ENCODE measurements around the gene ATXN1.

ATXN1 gene

DNA sequence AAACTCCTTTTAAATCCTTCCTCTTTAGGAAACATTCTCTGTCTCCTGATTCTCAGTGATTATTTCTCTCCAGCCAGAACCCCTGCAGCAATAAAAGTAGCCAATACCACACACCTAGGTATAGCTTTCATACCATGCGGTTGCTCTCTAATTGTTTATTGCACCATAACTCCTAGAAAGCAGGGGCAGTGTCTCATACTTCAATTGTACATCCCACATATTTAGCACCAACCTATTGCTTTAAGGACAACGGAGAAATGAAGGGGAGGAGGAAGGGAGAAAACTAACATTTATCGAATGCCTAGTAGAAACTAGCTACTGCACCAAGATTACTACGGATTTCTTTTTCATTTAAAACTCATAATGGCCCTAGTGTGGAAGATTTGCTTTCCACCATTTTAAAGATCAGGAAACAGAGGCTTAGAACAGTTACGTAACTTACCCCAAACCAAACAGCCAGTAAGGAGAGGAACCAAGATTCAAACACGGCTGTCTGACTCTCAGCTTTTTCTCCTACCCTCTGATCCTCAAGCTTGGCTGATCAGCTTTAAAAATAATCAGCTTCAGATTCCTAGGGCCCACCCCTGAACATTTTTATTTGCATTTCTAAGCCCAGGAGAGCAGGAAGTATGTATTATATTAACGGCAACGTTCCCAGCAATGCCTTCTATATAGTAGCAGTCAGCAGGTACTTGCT, 43.4 kb upstream of the ATXN1 start:
- TF ChIP-seq, protein P1, sequence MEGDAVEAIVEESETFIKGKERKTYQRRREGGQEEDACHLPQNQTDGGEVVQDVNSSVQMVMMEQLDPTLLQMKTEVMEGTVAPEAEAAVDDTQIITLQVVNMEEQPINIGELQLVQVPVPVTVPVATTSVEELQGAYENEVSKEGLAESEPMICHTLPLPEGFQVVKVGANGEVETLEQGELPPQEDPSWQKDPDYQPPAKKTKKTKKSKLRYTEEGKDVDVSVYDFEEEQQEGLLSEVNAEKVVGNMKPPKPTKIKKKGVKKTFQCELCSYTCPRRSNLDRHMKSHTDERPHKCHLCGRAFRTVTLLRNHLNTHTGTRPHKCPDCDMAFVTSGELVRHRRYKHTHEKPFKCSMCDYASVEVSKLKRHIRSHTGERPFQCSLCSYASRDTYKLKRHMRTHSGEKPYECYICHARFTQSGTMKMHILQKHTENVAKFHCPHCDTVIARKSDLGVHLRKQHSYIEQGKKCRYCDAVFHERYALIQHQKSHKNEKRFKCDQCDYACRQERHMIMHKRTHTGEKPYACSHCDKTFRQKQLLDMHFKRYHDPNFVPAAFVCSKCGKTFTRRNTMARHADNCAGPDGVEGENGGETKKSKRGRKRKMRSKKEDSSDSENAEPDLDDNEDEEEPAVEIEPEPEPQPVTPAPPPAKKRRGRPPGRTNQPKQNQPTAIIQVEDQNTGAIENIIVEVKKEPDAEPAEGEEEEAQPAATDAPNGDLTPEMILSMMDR (IDR thresholded peaks at IDR 0.05; ENCODE audit: low read depth, low read length, missing control alignments) = no peak
- DNase-seq (ENCODE audit: extremely low read depth, low read depth) = no peak
- H3K4me3 ChIP-seq (replicated peaks; ENCODE audit: low read depth, low read length) = no peak overlapping the region

DNA sequence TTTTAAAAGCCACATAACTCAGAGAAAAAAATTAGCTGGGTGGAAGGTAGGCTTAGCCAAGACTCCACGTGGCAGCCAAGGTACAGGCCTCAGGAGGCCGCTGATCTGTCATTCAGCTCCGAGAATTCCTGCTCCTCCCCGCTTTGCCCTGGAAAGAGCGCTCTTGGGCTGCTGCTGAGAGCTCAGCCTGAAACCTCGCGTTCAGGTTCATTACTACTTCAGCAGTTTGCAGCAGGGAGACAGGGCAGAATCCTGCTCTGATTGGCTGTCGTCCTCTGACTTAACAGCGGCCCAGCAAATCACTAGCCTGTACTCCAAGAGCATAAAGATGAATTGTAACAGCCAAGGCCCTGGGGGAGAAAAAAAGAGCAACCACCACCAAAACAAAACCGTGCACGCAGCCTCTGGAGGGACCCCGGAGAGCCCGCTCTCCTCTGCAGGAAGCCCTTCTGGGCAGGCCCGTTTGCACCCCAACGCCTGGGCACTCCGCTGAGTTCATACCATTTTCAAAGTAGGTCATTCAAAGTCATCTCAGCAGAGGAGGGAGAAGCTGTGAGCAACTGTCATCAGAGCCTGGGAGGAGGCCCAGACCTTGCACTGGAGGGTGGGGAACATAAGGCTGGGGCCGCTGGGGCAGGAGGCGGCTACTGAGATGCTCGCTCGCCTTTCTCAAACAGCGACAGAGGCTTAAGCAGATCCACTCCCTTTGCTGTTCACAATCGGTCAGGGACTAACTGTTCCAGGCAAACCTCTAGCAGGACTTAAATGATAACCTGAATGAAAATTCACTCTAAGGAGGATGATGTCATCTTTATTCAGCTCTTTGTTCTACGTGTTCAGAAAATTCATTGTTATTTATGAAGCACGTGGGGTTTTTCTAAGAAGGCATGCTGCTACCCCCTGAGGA, 42.3 kb upstream of the ATXN1 start:
- TF ChIP-seq, protein P1 (IDR thresholded peaks at IDR 0.05; ENCODE audit: low read depth, low read length, missing control alignments) = no peak
- no peak for DNase-seq (ENCODE audit: extremely low read depth, low read depth)
- no peak overlapping the region for H3K4me3 ChIP-seq (replicated peaks; ENCODE audit: low read depth, low read length)

DNA sequence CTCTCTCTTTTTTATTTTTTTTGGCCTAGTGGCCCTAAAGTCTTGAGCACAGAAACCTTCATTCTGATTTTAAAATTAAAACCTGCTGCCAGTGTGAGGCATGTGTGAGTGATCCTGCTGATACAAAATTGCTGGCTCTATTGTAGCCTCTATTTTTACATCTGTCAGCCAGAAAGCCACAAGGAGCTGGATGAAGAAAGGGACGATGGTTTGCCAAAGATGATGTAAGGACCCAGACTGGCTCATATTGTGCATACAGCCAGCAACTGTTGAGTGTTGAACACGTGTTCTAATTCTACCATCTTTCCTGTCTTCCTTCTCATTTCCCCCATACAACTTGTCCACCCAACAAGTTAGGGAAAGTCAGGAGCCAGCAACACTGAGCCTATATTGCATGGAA, 40.8 kb upstream of the ATXN1 start:
- H3K4me3 ChIP-seq (replicated peaks; ENCODE audit: low read depth, low read length) = no peak overlapping the region
- peak; percentile 88 for DNase-seq (ENCODE audit: extremely low read depth, low read depth)
- TF ChIP-seq, protein P1 (IDR thresholded peaks at IDR 0.05; ENCODE audit: low read depth, low read length, missing control alignments) = no peak

DNA sequence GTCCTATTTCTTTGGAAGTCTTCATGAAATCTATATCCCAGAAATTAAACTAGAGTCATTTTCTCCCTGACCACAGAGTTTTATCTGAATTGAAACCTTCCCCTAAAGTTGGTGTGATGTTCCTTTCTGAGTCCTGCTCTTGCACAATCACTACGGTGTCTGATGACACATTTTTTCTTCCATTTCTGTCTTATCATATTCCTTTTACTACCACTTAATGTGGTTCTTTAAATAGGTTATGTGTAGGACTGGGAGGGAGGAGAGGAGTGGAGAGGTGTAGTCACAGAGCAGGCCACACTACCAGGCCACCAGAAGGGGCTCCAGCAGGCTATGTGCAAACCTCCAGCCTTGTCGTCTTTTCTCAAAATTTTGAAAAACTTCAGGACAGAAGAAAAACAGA, 39.7 kb upstream of the ATXN1 start:
- TF ChIP-seq, protein P1 (IDR thresholded peaks at IDR 0.05; ENCODE audit: low read depth, low read length, missing control alignments) = no peak
- no peak for DNase-seq (ENCODE audit: extremely low read depth, low read depth)
- no peak overlapping the region for H3K4me3 ChIP-seq (replicated peaks; ENCODE audit: low read depth, low read length)

DNA sequence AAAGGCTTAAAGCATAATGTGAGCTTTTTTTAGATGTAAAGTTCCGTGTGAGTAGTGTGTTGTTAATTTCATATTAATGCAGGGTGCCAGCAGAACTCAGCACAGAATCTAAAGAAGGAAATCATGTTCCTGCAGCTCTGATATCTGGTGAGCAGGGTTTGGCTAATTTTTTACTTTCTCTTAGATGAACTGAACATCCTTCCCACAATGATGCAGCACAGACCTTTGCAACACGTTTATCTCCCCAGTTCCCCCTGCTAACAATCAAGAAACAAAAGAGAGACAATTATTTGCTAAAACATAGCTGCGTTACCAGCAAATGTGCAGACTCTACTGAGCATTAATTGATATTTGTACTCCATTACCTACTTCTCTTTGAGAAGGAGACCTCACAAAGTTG, 39.1 kb upstream of the ATXN1 start:
- TF ChIP-seq, protein P1 (IDR thresholded peaks at IDR 0.05; ENCODE audit: low read depth, low read length, missing control alignments) = no peak
- no peak overlapping the region for H3K4me3 ChIP-seq (replicated peaks; ENCODE audit: low read depth, low read length)
- DNase-seq (ENCODE audit: extremely low read depth, low read depth) = no peak

DNA sequence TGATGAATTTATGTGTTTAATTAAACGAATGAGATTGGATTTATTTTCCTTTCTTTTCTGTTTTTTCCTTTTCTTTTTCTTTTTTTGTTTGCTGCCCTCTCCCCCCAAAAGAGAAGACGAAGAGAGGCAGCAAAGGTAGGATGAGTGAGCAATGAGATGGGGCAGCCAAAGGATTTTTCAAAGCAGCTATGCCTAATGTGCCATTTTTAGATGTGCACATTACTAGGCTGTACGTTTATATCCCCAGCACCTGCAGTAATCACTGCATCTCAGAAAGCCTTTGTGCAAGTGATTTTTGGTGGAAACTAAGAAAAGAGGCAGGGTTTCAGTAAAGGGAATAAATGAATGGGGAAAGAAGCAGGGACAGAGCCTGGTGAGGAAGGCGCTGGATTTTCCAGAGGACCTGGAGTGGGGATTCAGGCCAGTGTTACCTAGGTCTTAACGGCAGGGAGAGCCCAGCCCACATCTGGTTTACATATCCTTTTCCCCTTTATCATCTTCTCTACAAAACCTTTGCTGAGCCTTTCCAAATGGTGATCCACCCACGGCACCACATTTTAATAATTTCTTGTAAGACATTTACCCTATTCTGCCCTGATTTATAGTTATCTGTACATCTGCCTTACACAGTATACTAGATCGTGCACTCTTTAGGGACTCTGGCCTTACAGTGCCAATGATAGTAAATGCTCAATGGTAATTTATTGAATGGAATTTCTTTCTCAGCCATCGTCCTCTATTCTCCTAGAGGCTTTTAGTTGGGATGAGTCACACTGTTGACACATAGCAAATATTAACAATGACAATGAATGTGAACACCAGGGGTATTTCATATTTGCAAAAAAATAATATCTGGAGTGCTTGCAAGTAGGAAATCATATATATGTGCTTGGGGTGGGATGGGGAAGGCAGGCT, 38.3 kb upstream of the ATXN1 start:
- TF ChIP-seq, protein P1 (IDR thresholded peaks at IDR 0.05; ENCODE audit: low read depth, low read length, missing control alignments) = no peak
- no peak for DNase-seq (ENCODE audit: extremely low read depth, low read depth)

More for the DNA sequence above, 38.3 kb upstream of the ATXN1 start:
- no peak overlapping the region for H3K4me3 ChIP-seq (replicated peaks; ENCODE audit: low read depth, low read length)

Data from HFF-Myc (cell line).